Measurements from ENCODE around the gene BANF2. TPM values are rescaled to one million over a fixed set of nuclear protein-coding genes. Genes with fewer than 3 reads are reported as not detected.

The BANF2 gene
- total RNA-seq, 1 experiment from 2014 or later: not detected

- no peak for DNase-seq (ENCODE audit: low read depth, low spot score)
- H3K27me3 ChIP-seq (ENCODE audit: insufficient read depth, low read length): no peaks in the 10 kb centered on the region
- no peaks in the 10 kb centered on the region; the same call in 1 of the 2 replicates for H4K20me1 ChIP-seq (ENCODE audit: insufficient read depth)
- no peak for ATAC-seq
- ChIA-PET CTCF (interaction anchor here (1.8 kb wide), 1 partner anchor 10 kb away, joined by 3 read pairs; no protein-coding TSS in a partner anchor), RAD21 (ENCODE audit: low non-redundant PET in 1 of 2, low total read pairs in 2 of 2, uncharacterized antibody in 2 of 2, unreplicated experiment in 2 of 2) (no interaction called here), POLR2A (no interaction called here)
- no peak overlapping the region for H2AFZ ChIP-seq (ENCODE audit: low read depth, low read length, poor library complexity, severe bottlenecking)
- TF ChIP-seq CBX3 (IDR thresholded peaks at IDR 0.05; ENCODE audit: low read depth) (no peak), ZFX (IDR thresholded peaks at IDR 0.05) (no peak), JUND (IDR thresholded peaks at IDR 0.05) (no peak), YY1 (IDR thresholded peaks at IDR 0.05; ENCODE audit: extremely low read depth, insufficient replicate concordance, low read depth, low read length) (no peak), POLR2AphosphoS5 (IDR thresholded peaks at IDR 0.05; ENCODE audit: low read depth, low read length) (no peak), ATF3 (IDR thresholded peaks at IDR 0.05) (no peak), EZH2phosphoT487 (IDR thresholded peaks at IDR 0.05; ENCODE audit: borderline replicate concordance) (no peak), ZNF274 (IDR thresholded peaks at IDR 0.05; ENCODE audit: low read depth, low read length) (no peak), TCF7L2 (IDR thresholded peaks at IDR 0.05; ENCODE audit: borderline replicate concordance, extremely low read depth, insufficient read depth, insufficient read length) (no peak), EGR1 (IDR thresholded peaks at IDR 0.05; ENCODE audit: low read depth) (no peak), ZBTB33 (IDR thresholded peaks at IDR 0.05; ENCODE audit: extremely low read depth, insufficient replicate concordance, low read length) (no peak)
- no peak overlapping the region for H3K9ac ChIP-seq (ENCODE audit: low read length)
- no TSS peak for BruUV-seq (replicated peaks)
- no peaks in the 10 kb centered on the region for H3K9me2 ChIP-seq (ENCODE audit: insufficient read depth)
- intact Hi-C loops (cut with micrococcal nuclease): no loop called here
- H3K79me2 ChIP-seq (ENCODE audit: insufficient read depth, low read length): peaks cover 93% of the 10 kb centered on the region
- no peak overlapping the region for H3K27ac ChIP-seq (ENCODE audit: low read depth, low read length)
- no peak overlapping the region for H3K4me3 ChIP-seq (replicated peaks in 1 of 2; ENCODE audit: low read depth in 1 of 2, low read length in 2 of 2)
- peaks cover 8 to 21% of the 10 kb centered on the region in 2 experiments; a peak in 2 of 4 replicates for H3K36me3 ChIP-seq (ENCODE audit: control insufficient read depth in 1 of 2, insufficient read depth in 2 of 2, low read length in 2 of 2)
- no peak overlapping the region for H3K4me2 ChIP-seq (ENCODE audit: low read length)
- H3K4me1 ChIP-seq (ENCODE audit: control insufficient read depth in 1 of 2, insufficient read depth in 2 of 2, low read length in 2 of 2): no peaks in the 10 kb centered on the region
- H3K9me3 ChIP-seq (ENCODE audit: control insufficient read depth in 1 of 2, insufficient read depth in 1 of 2, low read depth in 1 of 2, low read length in 2 of 2): no peaks in the 10 kb centered on the region
These were observed 26.7 kb upstream of the BANF2 start for GRCh38 chr20:17673084-17673483.

All from HCT116 (cell line).